ENCODE measurements around the gene IMP4. TPM values are rescaled to one million over a fixed set of nuclear protein-coding genes. Genes with fewer than 3 reads are reported as not detected.

Gene IMP4
- total and polyA plus RNA-seq, 2 of the 8 experiments (the other 6 are each of a cell fraction or from before 2014, with no cell fraction given), result 96.8 to 194 TPM

- TF ChIP-seq CHD7 (IDR thresholded peaks at IDR 0.05; ENCODE audit: insufficient replicate concordance, low read length) (no peak), ATF2 (IDR thresholded peaks at IDR 0.05; ENCODE audit: low read length) (no peak)
Measured at GRCh38 chr2:130389783-130390182, 47.1 kb downstream of the IMP4 start (continued).

Data from H1 (cell line).